Measurements from ENCODE around the gene ATP6V1G3.

- no peak for TF ChIP-seq CTCF (IDR thresholded peaks at IDR 0.05; ENCODE audit: insufficient read depth, low read depth, low read length)
- TF ChIP-seq EZH2 (IDR thresholded peaks at IDR 0.05; ENCODE audit: insufficient read depth, low read length), result no peak
These were observed 45.8 kb downstream of the ATP6V1G3 start for GRCh38 chr1:198494658-198495103.
